Peyer's patch (tissue), 4 donors: ENCODE data around the gene ZBTB48. TPM values are rescaled to one million over a fixed set of nuclear protein-coding genes. Genes with fewer than 3 reads are reported as not detected.

Experiments used
- DNase-seq, 3 donors: peaks; one replicate each; pipeline ENCODE4 v3.0.0-alpha.2; 2017 to 2019
- H3K27ac ChIP-seq, 4 donors: fragments of 200-600 bp; sonication (generic); one replicate each; pipeline ENCODE4 v1.5.1; 2016 to 2019
- H3K27me3 ChIP-seq, 2 donors: fragments of 200-600 bp; sonication (generic); one replicate each; pipeline ENCODE4 v1.5.1; 2019
- H3K36me3 ChIP-seq, 3 donors: fragments of 200-600 bp; sonication (generic); one replicate each; pipeline ENCODE4 v1.5.1; 2016 to 2019
- H3K4me1 ChIP-seq, 4 donors: fragments of 200-600 bp; sonication (generic); one replicate each; pipeline ENCODE4 v1.5.1; 2016 to 2019
- H3K4me3 ChIP-seq, 4 donors: fragments of 200-600 bp; sonication (generic); 1 replicate in 3 of 4; 2 replicates in 1 of 4; pipeline ENCODE4 v1.5.1; 2016 to 2019; ENCODE audit warnings: mild to moderate bottlenecking in 1 of 4
- H3K9me3 ChIP-seq, 4 donors: fragments of 200-600 bp; sonication (generic); one replicate each; pipeline ENCODE4 v1.5.1; 2016 to 2019; ENCODE audit warnings: mild to moderate bottlenecking in 1 of 4
- POLR2A ChIP-seq, 2 donors: fragments of 450-650 bp; IDR thresholded peaks; one replicate each; pipeline ENCODE4 v1.5.1; 2017; ENCODE audit warnings: antibody characterized with exemption in 2 of 2, mild to moderate bottlenecking in 2 of 2, moderate library complexity in 2 of 2
- total RNA-seq, 4 donors: library from RNA; depleted of rRNA; stranded (reverse); fragments of >200 nt; gene quantifications; one replicate each; pipeline ENCODE4 v1.1.0, GENCODE V29; 2016
- TF ChIP-seq, protein P1 (sequence below), 6 experiments: fragments of 450-650 bp in 4 of 6; fragments of 200-600 bp in 2 of 6; sonication (generic) in 1 of 6; IDR thresholded peaks; one replicate each; pipeline ENCODE4 v1.5.1; 2017 to 2019; ENCODE audit warnings: antibody characterized with exemption in 6 of 6, mild to moderate bottlenecking in 3 of 6, moderate library complexity in 1 of 6

Gene ZBTB48
- total RNA-seq, 4 donors from 2014 or later, result 27.0 to 80.9 (median 38.2) TPM

DNA sequence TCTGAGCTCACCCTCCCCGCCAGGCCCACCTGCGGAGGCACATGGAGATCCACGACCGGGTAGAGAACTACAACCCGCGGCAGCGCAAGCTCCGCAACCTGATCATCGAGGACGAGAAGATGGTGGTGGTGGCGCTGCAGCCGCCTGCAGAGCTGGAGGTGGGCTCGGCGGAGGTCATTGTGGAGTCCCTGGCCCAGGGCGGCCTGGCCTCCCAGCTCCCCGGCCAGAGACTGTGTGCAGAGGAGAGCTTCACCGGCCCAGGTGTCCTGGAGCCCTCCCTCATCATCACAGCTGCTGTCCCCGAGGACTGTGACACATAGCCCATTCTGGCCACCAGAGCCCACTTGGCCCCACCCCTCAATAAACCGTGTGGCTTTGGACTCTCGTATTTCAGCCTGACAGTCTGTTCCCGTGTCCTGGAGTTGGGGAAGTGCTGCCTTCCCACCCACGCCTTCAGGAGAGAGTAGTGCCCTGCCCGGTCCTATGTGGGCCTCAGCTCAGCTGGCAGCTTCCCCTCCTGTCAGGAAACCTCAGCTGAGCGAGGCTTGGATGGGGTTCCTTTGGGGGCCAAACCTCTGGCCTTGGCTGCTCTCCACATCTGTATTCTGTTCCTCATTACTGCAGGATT, 9.2 kb downstream of the ZBTB48 start:
- no peak overlapping the region for H3K27ac ChIP-seq

DNA sequence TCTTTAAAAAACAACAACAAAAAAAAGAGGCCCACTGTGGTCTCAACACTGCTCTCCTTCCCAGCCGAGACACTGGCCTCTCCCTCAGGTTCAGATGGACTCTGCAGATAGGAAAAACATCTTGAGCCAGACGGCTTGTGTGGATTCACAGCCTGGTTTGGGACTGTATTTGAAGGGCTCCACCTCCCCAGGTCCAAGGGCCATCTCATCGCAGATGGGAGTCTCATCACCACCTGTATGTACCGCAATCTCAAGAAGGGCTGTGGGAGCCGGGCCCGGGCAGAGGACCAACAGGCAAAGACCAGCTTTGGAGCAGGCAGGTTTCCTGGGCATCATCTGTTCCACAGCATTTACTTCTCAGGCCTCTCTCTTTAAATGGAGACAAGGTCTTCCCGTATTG, 10.3 kb downstream of the ZBTB48 start:
- Histone ChIP-seq H3K27ac (no peak overlapping the region), H3K36me3 (peaks cover 0 to 69% (median 0%) of the 10 kb centered on the region in 3 donors), H3K27me3 (no peaks in the 10 kb centered on the region), H3K9me3 (no peaks in the 10 kb centered on the region), H3K4me3 (no peak overlapping the region), H3K4me1 (peaks cover 0 to under 1% (median 0%) of the 10 kb centered on the region in 4 donors)
- DNase-seq, result no peak
- no peak for TF ChIP-seq POLR2A (IDR thresholded peaks at IDR 0.05)
- TF ChIP-seq, protein P1, sequence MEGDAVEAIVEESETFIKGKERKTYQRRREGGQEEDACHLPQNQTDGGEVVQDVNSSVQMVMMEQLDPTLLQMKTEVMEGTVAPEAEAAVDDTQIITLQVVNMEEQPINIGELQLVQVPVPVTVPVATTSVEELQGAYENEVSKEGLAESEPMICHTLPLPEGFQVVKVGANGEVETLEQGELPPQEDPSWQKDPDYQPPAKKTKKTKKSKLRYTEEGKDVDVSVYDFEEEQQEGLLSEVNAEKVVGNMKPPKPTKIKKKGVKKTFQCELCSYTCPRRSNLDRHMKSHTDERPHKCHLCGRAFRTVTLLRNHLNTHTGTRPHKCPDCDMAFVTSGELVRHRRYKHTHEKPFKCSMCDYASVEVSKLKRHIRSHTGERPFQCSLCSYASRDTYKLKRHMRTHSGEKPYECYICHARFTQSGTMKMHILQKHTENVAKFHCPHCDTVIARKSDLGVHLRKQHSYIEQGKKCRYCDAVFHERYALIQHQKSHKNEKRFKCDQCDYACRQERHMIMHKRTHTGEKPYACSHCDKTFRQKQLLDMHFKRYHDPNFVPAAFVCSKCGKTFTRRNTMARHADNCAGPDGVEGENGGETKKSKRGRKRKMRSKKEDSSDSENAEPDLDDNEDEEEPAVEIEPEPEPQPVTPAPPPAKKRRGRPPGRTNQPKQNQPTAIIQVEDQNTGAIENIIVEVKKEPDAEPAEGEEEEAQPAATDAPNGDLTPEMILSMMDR (IDR thresholded peaks at IDR 0.05), result no peak

More for the DNA sequence above, 9.2 kb downstream of the ZBTB48 start:
- Histone ChIP-seq H3K4me1 (no peaks in the 10 kb centered on the region), H3K36me3 (peaks cover 0 to 58% (median 0%) of the 10 kb centered on the region in 3 donors), H3K9me3 (no peaks in the 10 kb centered on the region), H3K27me3 (no peaks in the 10 kb centered on the region), H3K4me3 (no peak overlapping the region)
- DNase-seq, result no peak
- TF ChIP-seq, protein P1 (IDR thresholded peaks at IDR 0.05), result no peak
- no peak for TF ChIP-seq POLR2A (IDR thresholded peaks at IDR 0.05)

GRCh38 chr1:6591222-6591621, 11.4 kb downstream of the ZBTB48 start:
- no peak for DNase-seq
- TF ChIP-seq, protein P1 (IDR thresholded peaks at IDR 0.05), result no peak
- TF ChIP-seq POLR2A (IDR thresholded peaks at IDR 0.05), result no peak
- Histone ChIP-seq H3K9me3 (no peaks in the 10 kb centered on the region), H3K4me1 (peaks cover 0 to 12% (median 0%) of the 10 kb centered on the region in 4 donors), H3K36me3 (peaks cover 0 to 80% (median 0%) of the 10 kb centered on the region in 3 donors), H3K4me3 (no peak overlapping the region), H3K27ac (no peak overlapping the region), H3K27me3 (no peaks in the 10 kb centered on the region)

- DNase-seq, result no peak
- H3K4me1 ChIP-seq, result peaks cover 0 to 16% (median 0%) of the 10 kb centered on the region in 4 donors
- H3K36me3 ChIP-seq, result peaks cover 0 to 83% (median 0%) of the 10 kb centered on the region in 3 donors
- H3K27me3 ChIP-seq, result no peaks in the 10 kb centered on the region
- peak overlapping the region in 1 of 4 donors; percentile 17 for H3K27ac ChIP-seq
- no peaks in the 10 kb centered on the region for H3K9me3 ChIP-seq
- TF ChIP-seq, protein P1 (IDR thresholded peaks at IDR 0.05), result no peak
- TF ChIP-seq POLR2A (IDR thresholded peaks at IDR 0.05), result no peak
- H3K4me3 ChIP-seq, result no peak overlapping the region
These were observed 11.8 kb downstream of the ZBTB48 start for GRCh38 chr1:6591644-6592043.

DNA sequence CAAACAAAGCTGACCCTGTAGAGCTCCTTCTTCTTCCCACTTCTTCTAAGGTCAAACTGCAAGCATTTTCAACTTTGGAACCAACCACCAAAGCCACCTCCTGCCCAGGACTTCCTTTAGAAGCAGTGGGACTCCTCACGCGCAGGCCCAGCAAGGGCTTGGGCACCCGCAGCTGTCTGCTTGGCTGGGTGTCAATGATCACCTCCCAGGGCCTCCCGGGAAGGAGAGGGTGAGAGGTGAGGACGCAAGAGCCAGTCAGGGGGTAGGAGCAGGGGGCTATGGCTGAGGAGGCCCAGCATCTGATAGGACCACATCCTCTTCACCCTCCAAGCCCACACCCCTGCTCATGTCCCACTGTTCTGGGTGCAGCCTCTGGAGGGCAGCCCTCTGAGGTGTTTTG, 12.6 kb downstream of the ZBTB48 start:
- no peak overlapping the region for H3K27ac ChIP-seq
- no peaks in the 10 kb centered on the region for H3K27me3 ChIP-seq
- H3K4me1 ChIP-seq, result peaks cover 0 to 24% (median 0%) of the 10 kb centered on the region in 4 donors
- no peaks in the 10 kb centered on the region for H3K9me3 ChIP-seq
- no peak for DNase-seq
- peaks cover 0 to 86% (median 0%) of the 10 kb centered on the region in 3 donors for H3K36me3 ChIP-seq
- TF ChIP-seq, protein P1 (IDR thresholded peaks at IDR 0.05), result no peak
- no peak for TF ChIP-seq POLR2A (IDR thresholded peaks at IDR 0.05)
- no peak overlapping the region for H3K4me3 ChIP-seq
